HG03196 (cell line): ENCODE results near the gene FTO.
A peak's percentile ranks its signal among the peaks of the same experiment; 100 is the strongest.
"Not testable (repeated sequence)": the region's sequence is repeated elsewhere in the genome, so short reads cannot be mapped to it uniquely, and the experiment has no call there.

Experiments
- ATAC-seq: cut with Tn5 transposase; IDR thresholded peaks from one replicate; pipeline ENCODE4 v1.9.1; 2021; ENCODE audit not compliant: unreplicated experiment

Gene FTO

DNA sequence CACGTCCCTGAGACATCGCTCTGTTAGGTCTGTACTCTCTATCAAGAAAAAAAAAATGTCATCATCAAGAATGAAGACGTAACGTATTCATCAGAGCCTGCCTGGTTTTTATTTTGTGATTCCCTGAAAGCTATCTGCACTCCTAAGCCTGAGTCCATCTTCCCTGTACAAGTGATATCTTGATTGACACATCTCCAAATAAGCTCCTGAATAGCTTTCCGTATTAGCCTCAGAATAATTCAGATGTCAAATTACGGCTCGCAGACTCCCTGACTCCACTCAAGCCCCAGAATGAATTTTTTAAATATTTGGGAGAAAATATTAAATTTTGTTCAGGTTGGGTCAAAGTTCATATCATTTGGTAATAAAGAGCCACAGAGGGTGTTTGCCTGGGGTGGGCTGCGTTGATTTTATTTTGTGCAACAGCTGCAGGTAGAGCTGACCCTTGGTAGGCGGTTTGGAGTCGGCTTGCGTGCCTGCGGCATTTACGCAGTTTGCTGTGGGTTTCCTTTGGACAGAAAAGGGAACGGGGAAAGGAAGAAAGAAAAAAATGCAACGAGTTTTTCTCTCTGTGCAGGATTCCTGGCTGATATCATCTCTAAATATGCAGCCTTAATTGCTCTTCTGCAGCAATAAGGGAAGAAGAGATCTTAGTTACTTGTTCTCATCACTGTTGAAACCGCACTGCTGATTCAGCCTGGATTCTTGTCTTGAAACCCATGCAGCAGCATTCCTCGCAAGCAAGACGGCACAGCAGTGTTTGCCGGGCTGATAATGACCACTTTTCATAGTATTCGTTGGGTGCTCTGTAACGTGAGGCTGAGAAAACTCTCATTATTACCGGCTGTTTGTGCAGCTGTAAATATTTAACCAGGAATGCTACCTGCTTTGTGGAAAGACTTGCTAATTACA, 467.9 kb downstream of the FTO start:
- ATAC-seq, result no peak

DNA sequence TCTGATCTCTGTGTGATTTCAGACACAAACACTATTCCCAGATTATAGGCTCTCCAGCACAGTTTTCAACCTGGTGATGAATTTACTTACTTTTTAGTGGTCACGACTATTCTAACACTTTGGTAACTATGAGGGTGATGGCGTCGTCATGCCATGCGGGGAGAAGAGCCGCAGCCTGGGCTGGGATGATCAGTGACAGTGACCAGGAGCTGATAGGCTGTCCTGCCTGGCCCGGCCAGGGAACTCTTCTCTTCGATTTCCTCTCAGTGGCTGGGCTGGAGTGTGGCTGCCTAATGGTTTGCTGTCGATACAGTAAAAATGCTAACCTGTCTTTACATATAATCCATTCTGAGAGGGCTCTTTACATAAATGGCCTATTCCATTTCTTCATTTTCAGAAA, 469.5 kb downstream of the FTO start:
- no peak for ATAC-seq

DNA sequence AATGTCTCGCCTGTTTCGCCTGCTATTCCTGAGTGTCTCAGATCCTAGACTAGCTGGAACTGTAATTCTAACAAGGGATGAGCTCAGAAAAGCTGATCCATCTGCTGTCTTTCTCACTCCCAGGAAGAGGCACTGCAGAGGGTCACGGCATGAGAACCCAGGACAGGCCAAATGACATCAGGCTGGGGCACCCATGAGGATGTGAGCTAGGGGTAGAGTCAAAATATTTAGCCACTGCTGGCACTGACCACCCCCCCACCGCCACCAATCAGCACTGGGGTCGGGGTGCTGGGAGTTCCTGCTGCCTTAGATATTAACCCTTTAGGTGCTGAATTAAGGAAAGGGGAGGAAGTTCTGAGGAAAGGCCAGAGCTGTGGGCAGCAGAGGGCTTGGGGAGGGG, 470.2 kb downstream of the FTO start:
- no peak for ATAC-seq

DNA sequence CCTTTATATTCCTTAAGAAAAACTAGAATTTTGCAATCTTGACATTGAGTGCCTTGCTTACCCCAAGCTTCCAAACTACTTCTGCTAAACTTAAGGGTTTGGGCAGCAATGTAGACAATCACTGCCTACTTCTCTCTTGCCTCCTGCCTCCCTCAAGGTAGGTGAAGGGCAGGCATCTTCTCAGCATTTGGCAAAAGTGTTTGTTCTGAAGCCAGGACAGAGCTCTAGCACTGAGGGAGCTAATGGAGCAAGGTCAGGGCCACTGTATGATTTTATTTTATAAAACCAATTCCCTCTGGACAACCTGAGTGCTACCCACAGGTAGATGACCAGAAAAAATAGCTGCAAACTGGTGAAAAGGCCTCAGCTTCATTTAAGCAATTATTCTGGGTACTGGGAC, 470.8 kb downstream of the FTO start:
- no peak for ATAC-seq

DNA sequence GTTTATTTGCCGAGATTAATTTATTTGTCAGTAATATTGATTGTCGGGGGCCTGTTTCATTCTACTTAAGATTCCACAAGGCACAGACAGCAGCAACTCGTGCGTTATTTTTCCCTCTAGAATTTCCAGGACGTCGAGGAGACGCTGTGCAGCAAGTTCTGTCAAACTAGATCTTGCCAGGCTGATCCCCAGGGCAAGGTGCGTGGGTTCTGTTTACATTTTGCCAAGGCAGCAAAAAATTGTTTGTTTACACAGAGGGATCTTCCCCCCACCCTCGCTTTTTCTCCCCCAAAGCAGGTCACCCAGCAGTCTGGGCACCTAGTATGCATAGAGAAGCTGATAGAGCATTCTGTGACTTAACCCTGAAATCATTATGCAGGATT, 471.2 kb downstream of the FTO start:
- no peak for ATAC-seq

DNA sequence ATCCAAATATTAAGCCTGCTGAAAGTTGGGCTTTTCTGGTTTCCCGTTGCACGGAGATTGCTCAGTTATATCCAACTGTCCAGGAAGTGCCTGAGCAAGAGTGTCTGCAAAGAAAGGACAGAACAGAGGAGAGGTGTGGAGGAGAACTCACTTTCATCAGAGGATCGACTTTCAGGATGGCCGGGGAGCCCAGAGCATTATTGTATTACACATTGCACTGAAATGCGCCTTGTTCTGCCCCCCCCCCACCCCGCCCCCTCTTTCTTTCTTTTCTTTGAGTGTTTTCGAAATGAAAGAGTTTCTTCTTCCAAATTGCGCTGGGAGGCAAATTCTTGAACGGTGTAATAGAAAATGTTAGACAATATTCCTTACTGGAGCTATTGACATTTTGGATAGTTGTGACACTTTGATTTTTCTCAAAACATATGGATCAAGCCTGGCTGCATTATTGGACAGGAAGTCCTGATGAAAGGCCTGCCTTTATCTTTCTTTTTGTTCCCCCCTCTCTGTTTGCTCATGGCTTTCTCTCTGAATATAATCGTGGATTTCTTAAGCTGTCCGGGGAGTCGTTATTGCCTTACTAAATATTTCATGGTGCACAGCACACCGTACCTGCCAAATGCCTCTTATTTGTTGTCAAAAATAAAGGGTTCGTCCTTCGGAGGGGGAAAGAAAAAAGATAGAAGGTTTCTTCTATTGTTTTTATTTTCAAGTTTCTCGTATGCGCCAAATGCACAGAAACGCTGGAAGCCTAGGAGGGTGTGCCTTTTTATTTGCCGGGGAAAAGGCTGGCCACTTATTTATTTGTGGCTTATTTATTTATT, 471.8 kb downstream of the FTO start:
- ATAC-seq, result no peak

DNA sequence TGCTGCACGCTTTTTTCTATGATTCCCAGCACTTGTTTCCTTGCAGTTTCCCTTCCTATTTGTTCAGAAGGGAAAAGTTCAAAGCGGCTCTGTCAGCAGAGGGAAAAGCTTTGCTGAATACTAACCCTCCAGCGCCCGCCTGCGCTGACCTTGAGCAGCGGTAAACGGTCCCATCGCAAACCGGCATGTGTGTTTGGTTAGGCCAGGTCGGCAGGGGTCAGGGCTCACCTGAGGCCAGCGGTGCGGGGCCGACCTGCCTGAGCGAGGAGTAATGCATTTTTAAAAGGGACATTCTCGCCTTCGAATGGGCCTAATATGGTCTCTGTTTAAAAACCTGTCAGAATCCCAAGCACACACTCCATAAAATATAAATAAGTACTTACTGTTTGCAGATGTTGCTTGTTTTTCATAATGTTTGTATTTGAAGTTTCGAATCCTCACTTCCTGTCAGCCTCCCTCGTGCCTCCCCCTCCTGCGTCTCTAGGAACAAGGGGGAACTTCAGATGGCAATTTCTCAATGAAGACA, 472.5 kb downstream of the FTO start:
- no peak for ATAC-seq

DNA sequence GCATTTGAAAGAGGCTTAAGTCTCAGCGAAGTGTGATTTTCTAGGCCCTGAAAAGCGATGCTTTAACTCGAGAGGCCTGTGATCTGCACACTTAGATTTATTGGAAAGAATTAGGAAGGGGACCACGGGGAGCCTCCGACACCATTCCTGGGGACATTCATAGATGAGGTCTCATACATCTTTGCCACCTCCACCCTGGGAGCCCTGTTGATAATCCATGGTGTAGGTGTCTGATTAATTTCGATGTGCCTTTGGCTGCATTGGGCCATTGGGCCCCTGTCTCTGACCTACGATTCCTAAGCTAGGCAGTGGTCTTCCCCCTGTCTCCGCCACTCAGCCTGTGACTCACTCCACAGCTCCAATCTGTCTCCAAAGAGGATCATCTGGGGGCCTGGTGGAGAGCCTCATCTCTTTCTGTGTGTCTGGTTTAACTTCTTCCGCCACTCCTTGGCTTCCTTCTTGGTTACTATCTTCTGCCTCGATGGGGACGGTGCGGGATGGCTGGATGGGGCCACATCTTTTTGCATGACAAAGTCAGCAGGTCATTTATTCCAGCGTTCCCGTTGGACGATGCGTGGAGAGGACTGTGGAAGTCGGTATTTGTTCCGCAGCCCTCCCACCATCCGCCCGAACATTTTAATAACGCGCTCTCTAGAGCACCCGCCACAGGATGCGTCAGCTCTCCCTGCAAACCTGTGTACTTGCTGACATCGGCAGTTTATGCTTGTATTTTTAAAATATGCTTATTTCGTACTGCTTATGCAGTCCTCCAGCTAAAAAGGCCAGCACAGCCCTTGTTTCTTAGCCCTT, 473.3 kb downstream of the FTO start:
- no peak for ATAC-seq

DNA sequence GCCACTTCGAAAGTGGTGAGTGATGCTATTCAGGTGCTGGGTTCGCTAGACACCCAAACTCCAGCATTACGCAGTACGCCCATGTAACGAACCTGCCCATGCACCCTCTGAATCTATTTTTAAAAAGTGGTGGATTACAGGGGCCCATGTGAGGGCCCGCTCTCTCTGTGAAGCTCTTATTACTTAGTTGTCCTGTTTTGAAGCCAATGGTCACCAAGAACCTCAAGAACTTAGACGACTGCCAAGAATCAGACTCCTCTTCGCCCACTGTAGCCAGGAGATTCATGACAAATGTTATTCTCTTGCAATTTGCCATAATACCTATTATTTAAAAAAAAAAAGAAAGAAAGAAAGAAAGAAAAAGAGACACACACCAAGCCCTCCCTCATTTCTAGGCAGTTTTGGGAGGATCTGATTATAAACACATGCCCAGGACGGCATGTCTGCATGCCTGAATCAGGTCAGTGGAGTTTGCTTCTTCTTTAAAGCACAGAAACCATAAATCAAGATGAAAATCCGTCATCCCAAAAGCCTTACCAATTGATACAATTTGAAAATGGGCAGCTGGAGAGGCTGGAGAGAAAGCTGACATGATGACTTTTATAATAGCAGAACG, 474.0 kb downstream of the FTO start:
- ATAC-seq, result no peak

DNA sequence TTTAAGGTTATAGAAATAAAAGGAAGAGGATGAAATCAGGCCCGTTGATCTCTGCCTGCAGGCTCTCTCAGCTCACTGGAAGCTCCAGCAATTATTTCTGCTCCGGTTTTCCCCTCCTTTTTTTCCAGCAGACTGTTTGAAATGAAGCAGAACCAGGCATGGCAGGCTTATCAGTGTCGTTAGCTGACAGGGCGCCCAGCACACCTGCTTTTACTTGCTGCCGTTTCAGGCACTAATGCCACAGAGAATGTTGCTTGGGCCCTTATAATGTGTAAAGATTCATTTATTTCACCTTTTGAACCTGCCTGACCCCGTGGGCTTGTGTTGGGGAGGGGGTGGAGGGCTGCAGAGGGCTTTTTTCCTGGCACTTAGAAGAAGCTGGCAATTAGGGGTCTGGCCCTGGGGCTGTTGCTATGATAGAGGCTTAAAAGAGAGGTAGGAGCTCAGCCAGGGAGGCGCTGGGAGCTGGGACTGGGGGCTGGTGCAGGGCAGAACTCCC, 474.6 kb downstream of the FTO start:
- ATAC-seq, result no peak

DNA sequence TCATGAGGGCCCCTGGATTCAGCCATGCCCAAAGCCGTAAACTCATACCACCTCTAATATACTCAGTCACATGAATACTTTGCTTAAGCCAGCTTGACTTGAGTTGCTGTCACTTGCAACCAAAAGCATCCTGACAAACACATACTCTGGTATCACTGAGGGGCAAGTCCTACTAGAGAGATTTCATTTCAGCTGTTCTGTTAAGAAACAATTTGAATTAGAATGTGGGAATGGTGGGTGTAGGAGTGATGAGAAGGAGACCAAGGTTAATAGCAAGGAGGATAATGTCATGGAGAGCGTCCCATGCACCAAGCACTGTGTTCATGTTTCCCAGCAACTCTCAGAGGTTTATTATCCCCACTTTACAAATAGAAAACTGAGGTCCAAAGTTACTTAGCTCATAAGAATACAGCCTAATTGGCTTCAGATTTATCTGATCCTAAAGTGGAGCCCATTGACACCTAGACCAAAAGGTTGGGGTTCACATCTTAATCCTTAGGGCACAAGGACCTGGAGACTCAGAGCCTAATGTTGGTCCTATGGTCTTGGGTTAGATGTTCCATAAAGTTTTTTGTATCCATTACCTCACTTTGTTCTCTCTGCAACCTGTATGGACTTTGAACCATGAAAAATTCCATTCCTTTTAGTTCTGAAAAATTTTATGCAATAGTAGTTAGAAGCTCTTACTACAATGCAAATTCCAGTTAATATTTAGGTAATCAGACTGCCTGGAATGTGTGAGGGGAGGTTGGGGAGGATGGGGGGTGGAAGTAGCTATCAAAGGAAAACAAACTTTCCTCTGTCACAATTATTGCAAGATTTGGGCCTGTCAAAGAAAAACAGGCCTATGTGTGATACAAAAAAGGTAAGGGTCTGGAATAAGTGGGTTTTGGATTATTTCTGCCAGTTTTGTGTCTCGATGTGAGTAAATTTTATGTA, 476.7 kb downstream of the FTO start:
- ATAC-seq, result no peak

DNA sequence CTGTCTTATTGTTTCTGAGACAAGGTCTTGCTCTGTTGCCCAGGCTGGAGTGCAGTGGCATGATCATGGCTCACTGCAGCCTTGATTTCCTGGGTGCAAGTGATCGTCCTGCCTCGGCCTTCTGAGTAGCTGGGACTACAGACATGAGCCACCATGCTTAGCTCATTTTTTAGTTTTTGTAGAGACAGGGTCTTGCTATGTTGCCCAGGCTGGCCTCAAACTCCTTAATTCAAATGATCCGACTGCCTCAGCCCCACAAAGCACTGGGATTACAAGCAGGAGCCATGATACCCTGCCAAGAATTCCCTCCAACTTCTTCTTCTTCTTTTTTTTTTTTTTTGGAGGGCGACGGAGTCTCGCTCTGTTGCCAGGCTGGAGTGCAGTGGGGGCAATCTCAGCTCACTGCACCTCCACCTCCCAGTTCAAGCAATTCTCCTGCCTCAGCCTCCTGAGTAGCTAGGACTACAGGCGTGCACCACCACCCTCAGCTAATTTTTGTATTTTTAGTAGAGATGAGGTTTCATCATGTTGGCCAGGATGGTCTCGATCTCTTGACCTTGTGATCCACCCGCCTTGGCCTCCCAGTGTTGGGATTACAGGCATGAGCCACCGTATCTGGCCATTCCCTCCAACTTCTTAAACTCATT, 477.9 kb downstream of the FTO start:
- ATAC-seq, result not testable (repeated sequence)

DNA sequence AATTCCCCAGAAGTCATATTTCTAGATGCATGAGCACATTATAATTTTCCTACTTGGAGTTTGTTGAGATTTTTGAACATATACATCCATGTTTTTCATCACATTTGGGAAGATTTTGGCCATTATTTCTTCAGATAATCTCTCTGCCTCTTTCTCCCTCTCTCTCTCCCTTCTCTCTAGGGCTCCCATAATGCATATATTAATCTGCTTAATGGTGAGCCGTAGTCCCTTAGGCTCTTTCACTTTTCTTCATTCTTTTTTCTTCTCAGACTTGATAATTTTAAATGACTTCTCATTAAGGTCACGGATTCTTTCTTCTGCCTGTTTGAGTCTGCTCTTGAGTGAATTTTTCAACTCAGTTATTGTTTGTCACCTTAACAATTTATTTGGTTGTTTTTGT, 481.1 kb downstream of the FTO start:
- no peak for ATAC-seq

DNA sequence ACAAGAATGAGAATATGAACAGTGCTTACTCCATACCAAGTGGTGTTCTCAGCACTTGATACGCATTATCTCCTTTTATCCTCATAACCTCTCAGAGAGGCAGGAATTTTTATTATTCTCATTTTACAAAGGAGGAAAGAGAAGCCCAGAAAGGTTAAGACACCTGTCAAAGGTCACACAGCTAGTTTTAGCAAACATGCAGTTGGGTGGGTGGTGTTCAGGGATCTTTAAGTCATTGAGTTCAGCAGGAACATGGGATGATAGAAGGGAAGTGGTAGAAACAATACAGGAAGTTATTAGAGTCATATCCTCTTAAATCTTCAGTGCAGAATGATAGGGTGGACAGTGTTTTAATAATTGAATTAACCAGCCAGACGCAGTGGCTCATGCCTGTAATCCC, 487.2 kb downstream of the FTO start:
- ATAC-seq, result no peak

DNA sequence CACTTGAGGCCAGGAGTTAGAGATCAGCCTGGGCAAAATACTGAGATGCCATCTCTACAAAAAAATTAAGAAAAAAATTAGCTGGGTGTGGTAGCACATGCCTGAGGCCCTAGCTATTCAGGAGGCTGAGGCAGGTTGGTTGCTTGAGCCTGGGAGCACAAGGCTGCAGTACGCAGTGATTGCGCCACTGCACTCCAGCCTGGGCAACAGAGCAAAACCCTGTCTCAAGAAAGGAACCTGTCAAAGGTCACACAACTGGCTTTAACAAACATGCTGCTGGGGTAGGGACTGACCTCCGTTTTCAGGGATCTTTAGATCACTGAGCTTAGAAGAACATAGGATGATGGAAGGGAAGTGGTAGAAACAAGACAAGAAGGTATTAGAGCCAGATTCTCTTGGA, 487.6 kb downstream of the FTO start:
- no peak for ATAC-seq

DNA sequence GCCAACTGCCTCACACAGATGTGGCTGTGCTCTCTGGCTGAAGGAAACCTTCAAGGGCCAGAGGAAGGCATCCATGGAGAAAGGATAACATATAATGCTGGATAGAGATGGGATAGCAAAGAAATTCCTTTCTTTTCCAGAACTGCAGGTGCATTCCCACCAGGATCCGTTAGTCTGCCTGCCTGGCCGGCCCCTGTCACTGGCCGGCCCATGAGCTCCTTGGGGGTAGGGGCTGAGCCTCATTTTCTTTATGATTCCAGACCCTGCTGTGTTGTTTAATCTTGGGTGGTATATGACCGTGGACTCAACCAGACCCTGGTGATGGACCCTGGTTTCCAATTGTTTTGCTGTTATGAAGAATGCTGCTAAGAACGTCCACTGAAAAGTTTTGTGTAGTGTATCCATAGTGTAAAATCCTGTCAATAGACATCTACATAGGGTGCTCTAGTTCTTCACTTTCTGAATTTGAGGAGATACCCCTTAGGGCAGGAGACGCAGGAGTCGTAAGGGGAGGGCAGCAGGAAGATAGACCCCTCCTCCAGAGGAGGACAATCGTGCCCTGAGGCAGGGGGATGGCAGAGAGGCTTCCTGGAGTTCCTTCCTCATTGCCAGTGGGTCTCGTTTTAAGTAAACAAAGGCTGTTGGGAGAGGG, 489.2 kb downstream of the FTO start:
- no peak for ATAC-seq

DNA sequence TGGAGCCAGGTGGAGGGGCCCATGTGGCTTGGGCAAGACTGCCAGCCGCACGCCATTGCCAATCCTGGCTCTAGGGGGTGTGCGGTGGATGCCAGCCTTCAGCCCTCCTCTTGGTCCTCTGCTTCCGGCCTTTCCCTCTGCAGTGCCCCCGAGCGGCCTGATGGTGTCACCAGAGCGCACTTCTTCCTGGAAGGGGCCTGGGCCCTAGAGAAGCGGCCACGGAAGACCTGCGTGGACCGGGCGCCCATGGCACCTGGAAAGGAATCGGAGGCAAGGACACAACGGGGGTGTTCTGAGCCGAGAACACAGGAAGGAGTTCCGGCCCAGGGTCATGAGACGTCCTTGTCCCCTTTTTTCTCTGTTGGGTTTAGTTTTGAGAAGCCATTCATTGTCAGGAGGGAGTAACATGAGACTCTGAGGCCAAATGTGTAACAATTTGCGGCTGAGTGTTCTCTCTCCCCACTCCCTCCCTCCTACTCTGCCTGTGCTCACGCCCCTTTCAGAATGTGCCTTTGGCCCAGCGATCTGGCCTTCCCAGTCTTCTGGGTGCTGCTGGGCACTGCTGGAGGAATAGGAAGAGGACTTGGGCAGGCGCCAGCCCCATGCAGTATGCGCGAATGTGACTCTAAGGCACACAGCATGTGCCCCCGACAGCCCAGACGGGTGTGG, 489.8 kb downstream of the FTO start:
- peak; percentile 82 for ATAC-seq

DNA sequence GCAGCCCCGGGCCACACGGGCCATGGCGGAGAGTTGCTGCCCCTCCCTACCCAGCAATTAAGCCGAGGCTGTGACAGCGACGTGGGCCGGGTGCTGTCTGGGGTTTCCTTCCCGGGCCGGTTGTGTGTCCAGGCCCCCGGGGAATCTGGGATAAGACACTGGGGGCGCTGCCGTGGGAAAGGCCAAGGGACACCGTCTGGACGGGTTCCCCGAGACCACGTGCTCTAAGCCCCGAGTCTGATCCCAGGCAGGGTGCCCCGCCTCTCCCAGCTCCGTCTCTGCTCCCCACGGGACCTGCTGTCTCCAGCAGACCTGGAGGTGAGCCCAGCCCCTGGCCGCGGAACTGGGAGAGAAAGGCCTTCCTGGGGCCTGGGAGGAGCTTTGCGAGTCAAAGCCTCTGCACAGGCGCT, 490.4 kb downstream of the FTO start:
- no peak for ATAC-seq
